PFSK-1 (cell line): ENCODE results near the gene SLC44A5.

ENCODE experiments used
- FOXP2 ChIP-seq: optimal IDR thresholded peaks from 2 replicates; pipeline ENCODE3; 2011; ENCODE audit warnings: borderline replicate concordance, control low read depth, inconsistent platforms; ENCODE audit not compliant: insufficient read depth; ENCODE audit errors: extremely low read length, extremely low read depth
- POLR2AphosphoS5 ChIP-seq: IDR thresholded peaks from 2 replicates; pipeline ENCODE4 v1.6.1; 2012; ENCODE audit warnings: low read depth, mild to moderate bottlenecking, control low read depth, low read length, moderate library complexity
- REST ChIP-seq, 2 experiments: IDR thresholded peaks; 2 replicates each; pipeline versions ENCODE4 v1.6.1 to v1.8.0; 2011 to 2012; ENCODE audit warnings: low read depth in 2 of 2, low read length in 2 of 2, control low read depth in 1 of 2, inconsistent platforms in 1 of 2, mild to moderate bottlenecking in 1 of 2, moderate library complexity in 1 of 2; ENCODE audit not compliant: insufficient read depth in 1 of 2
- SIN3A ChIP-seq: IDR thresholded peaks from 2 replicates; pipeline ENCODE4 v1.6.1; 2012; ENCODE audit warnings: mild to moderate bottlenecking, low read length, moderate library complexity, borderline replicate concordance; ENCODE audit not compliant: insufficient read depth
- TAF1 ChIP-seq: IDR thresholded peaks from 2 replicates; pipeline ENCODE4 v1.6.1; 2012; ENCODE audit warnings: low read length, control low read depth, borderline replicate concordance; ENCODE audit not compliant: insufficient read depth

- TF ChIP-seq REST (IDR thresholded peaks at IDR 0.05; ENCODE audit: insufficient read depth in 1 of 2, low read depth in 2 of 2, low read length in 2 of 2) (no peak), POLR2AphosphoS5 (no peak), SIN3A (no peak), TAF1 (no peak), FOXP2 (no peak)
These were observed 335.3 kb downstream of the SLC44A5 start for GRCh38 chr1:75275631-75276030.
